Large intestine (tissue), 3 donors: Measurements from ENCODE around the gene CHST15. TPM values are rescaled to one million over a fixed set of nuclear protein-coding genes. Genes with fewer than 3 reads are reported as not detected.
"Not testable (repeated sequence)": the region's sequence is repeated elsewhere in the genome, so short reads cannot be mapped to it uniquely, and the experiment has no call there.

Experiments
- DNase-seq, 2 donors: peaks; one replicate each; pipeline versions ENCODE4 v3.0.0 to v3.0.0-alpha.2; 2013
- H3K27ac ChIP-seq: one replicate; pipeline ENCODE4 v1.5.1; 2013; ENCODE audit warnings: low read length
- H3K27me3 ChIP-seq: 2 replicates; pipeline ENCODE4 v1.6.1; 2013; ENCODE audit warnings: low read length; ENCODE audit not compliant: control insufficient read depth, insufficient read depth
- H3K36me3 ChIP-seq: 2 replicates; pipeline ENCODE4 v1.6.1; 2013; ENCODE audit warnings: low read length; ENCODE audit not compliant: control insufficient read depth, insufficient read depth
- H3K4me1 ChIP-seq: one replicate; pipeline ENCODE4 v1.6.1; 2013; ENCODE audit warnings: low read length; ENCODE audit not compliant: control insufficient read depth, insufficient read depth
- H3K4me3 ChIP-seq: one replicate; pipeline ENCODE4 v1.5.1; 2013; ENCODE audit warnings: low read length
- H3K9me3 ChIP-seq: one replicate; pipeline ENCODE4 v1.6.1; 2013; ENCODE audit warnings: mild to moderate bottlenecking, low read depth, low read length, moderate library complexity; ENCODE audit not compliant: control insufficient read depth
- WGBS: methylation state at CpG from one replicate; pipeline ENCODE4 v1.1.5; 2013; ENCODE audit warnings: low lambda C conversion rate; ENCODE audit not compliant: insufficient coverage; 5-methylcytosine and 5-hydroxymethylcytosine counted together
- polyA plus RNA-seq: library from polyadenylated mRNA; unstranded; fragments of 120-200 nt; gene quantifications from one replicate; pipeline ENCODE4 v1.2.1, GENCODE V29; 2013

Gene CHST15
- polyA plus RNA-seq, 1 donor, result 9.4 TPM

DNA sequence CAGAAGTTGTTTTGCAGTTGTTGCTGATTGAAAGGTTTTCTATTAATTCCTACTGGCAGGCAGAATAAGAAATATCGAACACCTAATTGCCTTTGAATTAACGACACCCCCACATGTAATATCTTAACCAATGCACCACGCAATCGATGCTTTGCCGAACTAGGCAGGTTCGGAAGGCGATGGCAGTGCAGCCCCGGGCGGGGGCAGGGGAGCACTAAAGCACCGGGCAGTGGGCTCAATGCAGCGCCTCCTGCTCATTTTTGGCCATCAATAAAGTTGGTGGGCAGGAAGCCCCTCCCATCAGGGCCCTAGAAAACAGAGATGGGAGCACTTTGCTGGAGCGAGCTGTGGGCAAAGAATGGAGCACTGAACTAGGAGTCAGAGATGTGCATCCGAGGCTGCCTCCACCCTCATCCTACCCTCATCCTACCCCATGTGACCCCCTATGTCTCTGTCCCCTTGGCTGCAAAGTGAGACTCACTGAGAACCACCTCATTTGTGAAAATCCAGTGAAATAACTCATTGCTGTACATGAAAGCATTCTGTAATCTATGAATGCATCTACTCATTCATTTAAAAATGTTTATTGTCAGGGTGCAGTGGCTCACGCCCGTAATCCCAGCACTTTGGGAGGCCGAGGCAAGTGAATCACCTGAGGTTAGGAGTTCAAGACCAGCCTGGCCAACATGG lies 19.6 kb upstream of the CHST15 start:
- H3K9me3 ChIP-seq, result no peaks in the 10 kb centered on the region
- no peak overlapping the region for H3K4me3 ChIP-seq
- no peak overlapping the region for H3K27ac ChIP-seq
- DNase-seq, result no peak
- no peaks in the 10 kb centered on the region for H3K4me1 ChIP-seq
- H3K36me3 ChIP-seq, result no peaks in the 10 kb centered on the region
- WGBS, result 97% methylated on average over 6 of the region's 16 CpGs
- H3K27me3 ChIP-seq, result no peaks in the 10 kb centered on the region

DNA sequence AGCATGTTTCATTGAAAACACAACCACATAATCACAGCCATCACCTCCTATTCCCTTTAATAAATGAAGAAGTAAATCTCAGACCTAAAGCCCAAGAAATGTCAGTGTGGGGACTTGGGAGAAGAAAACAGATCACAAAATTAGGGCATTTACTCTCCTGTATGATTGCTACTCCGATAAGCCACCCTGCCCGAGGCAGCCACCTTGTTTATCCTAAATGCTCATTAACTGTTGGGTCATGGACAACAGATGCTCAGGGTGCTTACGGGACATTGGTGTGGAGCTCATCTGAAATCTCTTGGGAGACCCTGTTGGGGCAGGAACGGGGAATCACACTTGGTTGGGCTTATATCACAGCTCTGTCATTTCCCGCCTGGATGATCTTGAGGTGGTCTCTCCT lies 17.5 kb upstream of the CHST15 start:
- DNase-seq, result no peak
- WGBS, result no CpG with 5 or more reads among the region's 5 CpGs
- no peaks in the 10 kb centered on the region for H3K27me3 ChIP-seq

DNA sequence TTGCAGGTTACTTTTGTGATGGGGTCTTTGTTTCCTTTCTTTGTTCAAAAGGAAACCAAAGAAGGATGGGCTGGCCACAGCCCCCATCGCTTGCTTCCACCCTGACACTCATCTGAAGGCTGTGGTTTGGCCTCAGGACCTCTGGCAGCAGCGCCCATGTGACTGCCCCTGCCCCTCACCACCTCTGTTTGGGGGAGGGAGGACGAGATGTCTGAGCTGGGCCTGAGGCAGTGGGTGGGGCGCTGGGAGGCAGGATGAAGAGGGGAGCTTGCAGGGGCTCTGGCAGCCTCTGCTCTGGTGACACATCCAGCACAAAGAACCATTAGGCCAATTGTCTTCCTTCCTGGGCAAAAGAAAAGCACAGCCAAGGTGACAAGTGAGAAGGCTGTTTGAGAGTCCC lies 15.9 kb upstream of the CHST15 start:
- no peak overlapping the region for H3K4me3 ChIP-seq
- H3K9me3 ChIP-seq, result no peaks in the 10 kb centered on the region
- no peaks in the 10 kb centered on the region for H3K4me1 ChIP-seq
- H3K27me3 ChIP-seq, result no peaks in the 10 kb centered on the region
- no peak overlapping the region for H3K27ac ChIP-seq
- H3K36me3 ChIP-seq, result no peaks in the 10 kb centered on the region
- WGBS, result no CpG with 5 or more reads among the region's 4 CpGs
- no peak for DNase-seq

More for the DNA sequence above, 17.5 kb upstream of the CHST15 start:
- H3K27ac ChIP-seq, result no peak overlapping the region
- no peaks in the 10 kb centered on the region for H3K36me3 ChIP-seq
- H3K4me1 ChIP-seq, result no peaks in the 10 kb centered on the region
- no peak overlapping the region for H3K4me3 ChIP-seq
- H3K9me3 ChIP-seq, result no peaks in the 10 kb centered on the region

DNA sequence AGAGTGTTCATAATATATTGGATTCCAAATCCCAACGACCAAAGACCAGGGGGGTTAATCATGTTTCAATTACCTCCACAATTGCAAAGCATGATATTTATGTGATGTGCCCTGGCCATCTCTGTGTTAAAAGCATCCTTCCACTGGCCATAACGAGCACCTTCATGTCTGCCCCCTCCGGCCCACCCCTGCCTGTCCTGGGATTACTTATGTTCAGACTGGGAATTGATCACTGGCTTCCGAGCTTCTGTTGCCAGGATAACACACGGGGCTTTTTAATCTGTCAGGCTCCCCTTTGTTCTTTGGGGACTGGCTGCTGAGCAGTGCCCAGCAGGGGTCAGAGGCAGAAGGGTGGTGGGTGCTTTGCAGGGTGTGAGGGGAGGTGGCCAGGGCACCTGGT lies 13.7 kb upstream of the CHST15 start:
- Histone ChIP-seq H3K27ac (no peak overlapping the region), H3K4me3 (no peak overlapping the region), H3K27me3 (no peaks in the 10 kb centered on the region), H3K4me1 (no peaks in the 10 kb centered on the region), H3K9me3 (no peaks in the 10 kb centered on the region), H3K36me3 (no peaks in the 10 kb centered on the region)
- no CpG with 5 or more reads among the region's 5 CpGs for WGBS
- no peak for DNase-seq

DNA sequence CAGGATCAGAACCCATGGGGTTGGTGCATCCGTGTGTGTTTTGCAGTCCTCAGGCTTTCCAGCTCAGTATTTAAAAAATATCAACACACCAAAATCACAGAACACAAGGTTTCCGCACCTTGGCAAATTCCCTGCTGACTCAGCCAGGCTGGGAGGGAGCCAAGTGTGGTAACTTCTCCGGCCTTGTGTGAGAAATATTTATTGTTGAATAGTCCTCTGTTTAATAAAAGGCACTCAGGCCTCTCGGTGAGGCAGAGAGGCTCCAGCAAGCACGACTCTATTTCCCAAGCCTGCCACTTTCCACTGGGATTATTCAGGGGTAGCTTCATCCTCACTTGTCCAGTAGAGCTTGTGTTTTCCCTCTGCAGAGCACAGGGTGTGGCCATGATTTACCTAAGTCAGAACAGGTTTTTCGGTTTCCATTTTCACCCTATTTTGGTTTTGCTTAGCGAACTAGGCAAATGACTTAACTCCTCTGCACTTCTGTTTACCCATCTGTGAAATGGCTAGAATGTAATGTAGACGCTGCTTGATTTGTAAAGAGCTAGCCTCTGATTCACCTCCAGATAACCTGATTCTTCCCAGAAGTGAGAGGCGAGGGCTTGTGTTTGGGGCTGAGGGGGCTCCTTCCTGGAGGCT lies 13.0 kb upstream of the CHST15 start:
- H3K27me3 ChIP-seq, result no peaks in the 10 kb centered on the region
- no peaks in the 10 kb centered on the region for H3K36me3 ChIP-seq
- H3K4me1 ChIP-seq, result no peaks in the 10 kb centered on the region
- no peaks in the 10 kb centered on the region for H3K9me3 ChIP-seq
- H3K4me3 ChIP-seq, result no peak overlapping the region
- H3K27ac ChIP-seq, result no peak overlapping the region
- WGBS, result no CpG with 5 or more reads among the region's 9 CpGs
- DNase-seq, result no peak

DNA sequence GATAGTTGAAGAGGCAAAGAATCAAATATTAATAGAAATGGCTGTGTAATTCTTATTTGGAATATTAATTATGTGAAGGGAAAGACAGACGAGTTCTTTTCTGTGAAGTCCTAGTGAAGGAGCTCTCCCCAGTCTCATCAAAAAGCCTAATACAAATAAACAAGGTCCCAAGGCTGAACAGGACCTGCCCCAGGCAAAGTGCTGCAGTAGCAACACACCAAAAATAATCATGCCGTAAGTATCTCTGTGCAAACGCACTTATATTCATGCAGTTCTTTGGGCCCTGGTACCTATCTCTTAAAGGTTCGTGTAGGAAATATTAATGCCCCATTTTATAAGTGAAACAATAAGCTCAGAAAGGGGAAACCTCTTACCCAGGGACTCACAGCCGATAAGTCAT lies 12.2 kb upstream of the CHST15 start:
- WGBS, result 88% methylated on average over 3 of the region's 5 CpGs
- Histone ChIP-seq H3K27ac (no peak overlapping the region), H3K27me3 (no peaks in the 10 kb centered on the region), H3K36me3 (no peaks in the 10 kb centered on the region), H3K4me1 (no peaks in the 10 kb centered on the region), H3K9me3 (no peaks in the 10 kb centered on the region), H3K4me3 (no peak overlapping the region)
- no peak for DNase-seq

DNA sequence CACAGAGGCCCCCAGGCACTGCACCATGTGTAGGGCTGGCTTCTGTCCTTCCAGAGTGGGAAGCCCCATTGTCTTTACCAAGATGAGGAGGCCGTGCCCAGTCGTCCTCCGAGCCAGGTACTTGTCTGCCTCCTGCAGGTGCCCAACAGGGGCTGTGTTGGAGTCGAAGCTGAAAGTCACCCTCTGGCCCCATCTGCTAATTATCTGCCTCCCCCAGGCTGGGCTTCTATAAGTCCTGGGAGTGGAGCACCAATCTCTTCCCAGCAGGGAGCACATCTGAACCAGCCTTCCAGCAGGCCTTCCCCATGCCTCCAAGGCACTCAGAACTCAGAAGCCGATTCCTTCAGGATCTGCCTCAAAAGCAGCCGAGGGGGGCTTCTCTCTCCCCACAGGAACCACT lies 11.6 kb upstream of the CHST15 start:
- no peaks in the 10 kb centered on the region for H3K27me3 ChIP-seq
- WGBS, result no CpG with 5 or more reads among the region's 6 CpGs
- H3K36me3 ChIP-seq, result no peaks in the 10 kb centered on the region
- H3K9me3 ChIP-seq, result no peaks in the 10 kb centered on the region
- DNase-seq, result no peak
- no peak overlapping the region for H3K4me3 ChIP-seq
- H3K4me1 ChIP-seq, result no peaks in the 10 kb centered on the region
- no peak overlapping the region for H3K27ac ChIP-seq

DNA sequence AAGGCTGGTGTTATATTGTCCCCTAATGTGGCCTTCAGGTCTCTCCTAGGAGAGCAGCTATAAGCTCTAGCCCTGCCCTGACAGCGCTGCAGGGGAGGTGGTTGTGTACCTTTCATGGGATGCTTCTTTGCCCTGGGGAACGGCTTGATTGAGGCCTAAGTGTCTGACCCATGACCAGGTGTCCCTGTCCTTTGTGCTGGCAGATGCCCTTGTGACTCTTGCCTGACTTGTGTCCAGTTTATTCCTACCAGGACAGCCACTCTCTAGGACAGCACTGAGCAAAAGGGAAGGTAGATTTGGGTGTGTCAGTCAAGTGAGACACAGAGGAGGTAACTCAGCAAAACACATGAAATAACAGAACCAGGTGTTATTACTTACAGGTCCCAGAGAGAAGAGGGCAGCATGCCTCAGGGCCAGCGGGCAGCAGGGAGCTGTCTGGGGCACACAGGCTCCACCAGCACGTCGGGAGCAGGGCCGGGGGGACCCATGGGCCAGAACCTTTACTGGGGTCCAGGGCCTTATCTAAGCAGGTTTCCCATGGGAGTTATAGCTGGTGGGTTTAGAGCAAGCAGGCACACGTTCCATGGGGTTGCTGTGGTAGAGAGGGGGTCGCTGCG lies 10.7 kb upstream of the CHST15 start:
- no peaks in the 10 kb centered on the region for H3K9me3 ChIP-seq
- no peak overlapping the region for H3K27ac ChIP-seq
- H3K27me3 ChIP-seq, result peaks cover 4% of the 10 kb centered on the region
- no peak for DNase-seq
- no CpG with 5 or more reads among the region's 9 CpGs for WGBS
- H3K4me1 ChIP-seq, result no peaks in the 10 kb centered on the region
- H3K36me3 ChIP-seq, result no peaks in the 10 kb centered on the region
- no peak overlapping the region for H3K4me3 ChIP-seq

DNA sequence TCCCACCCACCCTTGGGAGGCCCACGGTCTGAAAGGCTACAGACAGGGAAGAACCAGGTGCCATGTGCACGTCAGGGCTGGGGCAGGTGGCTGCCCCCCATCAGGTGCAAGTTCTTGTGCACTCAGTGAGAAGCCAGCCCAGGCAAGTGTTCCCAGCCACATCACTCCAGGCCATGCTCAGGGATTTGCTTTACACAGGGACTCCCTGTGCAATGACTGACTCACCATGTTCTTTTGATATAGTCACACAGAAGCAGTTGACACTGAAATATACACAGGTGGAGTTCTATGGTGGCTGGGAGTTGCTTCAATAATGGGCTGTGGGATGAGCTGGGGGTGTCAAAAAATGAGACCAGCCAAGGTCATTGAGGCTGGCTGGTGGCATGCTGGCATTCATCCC lies 8.0 kb upstream of the CHST15 start:
- peaks cover 29% of the 10 kb centered on the region for H3K27me3 ChIP-seq
- no peak for DNase-seq
- WGBS, result no CpG with 5 or more reads among the region's 2 CpGs
- H3K9me3 ChIP-seq, result no peaks in the 10 kb centered on the region
- no peaks in the 10 kb centered on the region for H3K36me3 ChIP-seq
- no peaks in the 10 kb centered on the region for H3K4me1 ChIP-seq
- no peak overlapping the region for H3K4me3 ChIP-seq
- H3K27ac ChIP-seq, result no peak overlapping the region

DNA sequence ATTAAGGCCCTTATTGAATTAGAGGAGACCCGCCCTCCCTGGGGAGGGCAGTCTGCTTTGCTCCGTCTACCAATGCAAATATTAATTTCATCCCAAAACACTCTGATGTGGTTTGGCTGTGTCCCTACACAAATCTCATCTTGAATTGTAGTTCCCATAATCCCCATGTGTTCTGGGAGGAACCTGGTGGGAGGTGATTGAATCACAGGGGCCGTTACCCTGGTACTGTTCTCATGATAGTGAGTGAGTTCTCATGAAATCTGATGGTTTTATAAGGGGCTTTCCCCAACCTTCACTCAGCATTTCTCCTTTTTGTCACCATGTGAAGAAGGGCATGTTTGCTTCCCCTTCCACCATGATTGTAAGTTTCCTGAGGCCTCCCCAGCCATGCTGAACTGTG lies 7.3 kb upstream of the CHST15 start:
- H3K36me3 ChIP-seq, H3K27ac ChIP-seq, H3K9me3 ChIP-seq, DNase-seq, H3K4me3 ChIP-seq, H3K4me1 ChIP-seq: not testable (repeated sequence)
- peaks cover 34% of the 10 kb centered on the region for H3K27me3 ChIP-seq
- no CpG with 5 or more reads among the region's 3 CpGs for WGBS
